NOMO-1 treated with DMSO at 0.1 percent for 48 hours (cell line): ENCODE data around the gene SRPK2.
"Not testable (repeated sequence)": the region's sequence is repeated elsewhere in the genome, so short reads cannot be mapped to it uniquely, and the experiment has no call there.

Experiments used
- DNase-seq: peaks from one replicate; lab custom pipeline; 2025; ENCODE audit not compliant: unreplicated experiment; lab: John Stamatoyannopoulos, UW

SRPK2 gene

GRCh38 chr7:105305633-105306032, 83.1 kb downstream of the SRPK2 start:
- DNase-seq: no peak

GRCh38 chr7:105304040-105304895, 84.5 kb downstream of the SRPK2 start:
- DNase-seq: no peak

- DNase-seq: not testable (repeated sequence)
Measured at GRCh38 chr7:105300587-105300986, 88.1 kb downstream of the SRPK2 start.

- no peak for DNase-seq
Measured at GRCh38 chr7:105298439-105298894, 90.3 kb downstream of the SRPK2 start.

- DNase-seq: no peak
Measured at GRCh38 chr7:105297985-105298384, 90.7 kb downstream of the SRPK2 start.

- no peak for DNase-seq
Measured at GRCh38 chr7:105297309-105297708, 91.4 kb downstream of the SRPK2 start.

- DNase-seq: no peak
Measured at GRCh38 chr7:105296491-105296890, 92.2 kb downstream of the SRPK2 start.

GRCh38 chr7:105295596-105296352, 92.9 kb downstream of the SRPK2 start:
- DNase-seq: no peak

GRCh38 chr7:105294482-105294881, 94.2 kb downstream of the SRPK2 start:
- not testable (repeated sequence) for DNase-seq

GRCh38 chr7:105289704-105290103, 99.0 kb downstream of the SRPK2 start:
- DNase-seq: no peak

GRCh38 chr7:105286441-105286840, 102.3 kb downstream of the SRPK2 start:
- DNase-seq: no peak

GRCh38 chr7:105285118-105285874, 103.4 kb downstream of the SRPK2 start:
- no peak for DNase-seq

GRCh38 chr7:105284014-105284413, 104.7 kb downstream of the SRPK2 start:
- no peak for DNase-seq

GRCh38 chr7:105281966-105282365, 106.8 kb downstream of the SRPK2 start:
- DNase-seq: no peak

- DNase-seq: no peak
Measured at GRCh38 chr7:105279688-105280007, 109.1 kb downstream of the SRPK2 start.

GRCh38 chr7:105278973-105279687, 109.6 kb downstream of the SRPK2 start:
- DNase-seq: no peak

GRCh38 chr7:105278565-105278964, 110.2 kb downstream of the SRPK2 start:
- DNase-seq: no peak

- DNase-seq: no peak
Measured at GRCh38 chr7:105277341-105277740, 111.4 kb downstream of the SRPK2 start.

- no peak for DNase-seq
Measured at GRCh38 chr7:105270117-105270516, 118.6 kb downstream of the SRPK2 start.

- DNase-seq: no peak
Measured at GRCh38 chr7:105269397-105269796, 119.3 kb downstream of the SRPK2 start.
